GM18867 (cell line): Measurements from ENCODE around the gene HSPE1.
"Not testable (repeated sequence)": the region's sequence is repeated elsewhere in the genome, so short reads cannot be mapped to it uniquely, and the experiment has no call there.

ENCODE experiments used
- ATAC-seq: cut with Tn5 transposase; IDR thresholded peaks from one replicate; pipeline ENCODE4 v1.9.1; 2021; ENCODE audit warnings: mild to moderate bottlenecking, moderate library complexity; ENCODE audit not compliant: unreplicated experiment

Gene HSPE1

DNA sequence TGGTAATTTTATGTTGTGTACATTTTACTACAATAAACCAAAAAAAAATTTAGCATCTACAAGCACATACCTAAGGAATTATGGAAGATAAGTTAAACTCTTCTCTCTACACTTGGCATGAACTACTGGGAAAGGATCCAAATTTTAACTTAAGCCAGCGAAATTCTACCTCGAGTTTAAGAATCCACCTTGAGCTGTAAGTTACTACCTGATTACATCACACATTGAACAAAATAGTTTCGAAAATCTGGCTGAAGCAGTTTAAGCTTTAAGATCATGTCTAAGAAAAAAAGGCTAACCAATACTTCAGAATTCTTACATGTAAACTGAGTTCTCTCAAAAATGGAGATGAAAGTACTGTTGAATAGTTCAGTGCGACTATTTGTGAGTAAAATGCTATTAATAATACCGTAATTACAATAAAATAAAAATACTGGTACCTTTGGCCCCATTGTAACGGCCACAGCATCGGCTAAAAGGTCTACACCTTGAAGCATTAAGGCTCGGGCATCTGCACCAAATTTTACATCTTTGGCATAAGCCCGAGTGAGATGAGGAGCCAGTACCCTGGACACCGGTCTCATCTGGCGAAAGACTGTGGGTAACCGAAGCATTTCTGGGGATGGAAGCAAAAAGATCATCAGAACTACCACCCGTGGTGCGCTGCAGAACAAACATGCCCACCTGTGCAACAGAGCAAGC is 1.8 kb upstream of the HSPE1 start:
- no peak for ATAC-seq

DNA sequence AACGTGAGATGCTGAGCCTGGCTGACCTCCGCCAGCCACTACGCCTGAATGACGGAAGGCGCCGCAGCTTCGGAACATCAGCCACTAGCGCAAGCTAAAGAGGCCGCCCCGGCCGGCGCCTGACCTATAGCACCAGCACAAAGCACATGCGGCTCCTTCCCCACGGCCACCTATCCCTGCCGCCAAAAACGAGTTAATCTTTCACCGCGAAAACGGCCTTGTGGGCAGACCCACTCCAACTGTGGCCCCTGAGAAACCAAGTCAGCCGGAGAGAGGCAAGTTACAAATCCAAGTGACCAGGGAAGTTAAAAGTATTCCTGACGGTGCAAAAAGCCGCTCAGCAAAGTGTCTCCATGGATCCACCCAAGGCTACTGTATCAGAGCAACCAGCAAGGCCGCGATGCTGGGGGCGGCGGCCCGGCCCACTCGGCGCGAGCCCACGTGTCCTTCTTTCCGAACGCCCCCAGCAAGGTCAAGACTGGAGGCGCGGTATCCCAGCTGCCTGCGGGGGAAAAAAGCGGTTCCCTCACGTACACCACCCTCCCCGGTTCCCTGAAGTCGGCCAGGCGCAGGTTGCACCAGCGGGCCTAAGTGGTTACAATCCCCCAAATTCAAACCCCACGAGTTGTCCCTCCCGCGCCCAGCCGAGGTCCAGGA is 1.1 kb upstream of the HSPE1 start:
- ATAC-seq: peak; percentile 24

DNA sequence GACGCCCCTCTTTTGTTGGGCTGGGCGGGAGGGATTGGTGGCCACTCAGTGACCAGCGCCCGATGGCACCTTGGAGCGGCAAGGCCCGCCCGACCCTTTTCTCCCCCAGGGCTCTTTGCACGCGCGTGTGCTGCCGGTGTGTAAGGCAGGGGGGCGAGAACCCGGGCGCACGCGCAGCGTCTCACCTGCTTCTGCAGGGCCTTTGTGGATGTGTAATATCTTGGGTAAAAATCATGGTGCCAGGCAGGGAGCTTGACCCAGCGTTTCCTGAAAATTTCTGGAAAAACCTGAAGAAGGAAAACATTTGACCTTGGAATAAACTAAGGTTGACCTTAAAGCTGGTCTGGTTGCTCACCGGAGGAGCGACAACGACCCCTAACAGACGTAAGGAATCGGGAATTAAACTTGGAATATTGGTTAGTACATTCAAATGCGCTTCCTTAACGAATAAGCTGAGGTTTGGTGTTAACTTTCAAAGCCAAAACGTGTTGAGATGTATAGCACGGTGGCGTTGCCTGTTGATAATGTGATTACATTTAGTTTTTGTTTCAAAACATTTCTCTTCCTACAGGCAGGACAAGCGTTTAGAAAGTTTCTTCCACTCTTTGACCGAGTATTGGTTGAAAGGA is 438 bp downstream of the HSPE1 start:
- peak; percentile 7 for ATAC-seq

DNA sequence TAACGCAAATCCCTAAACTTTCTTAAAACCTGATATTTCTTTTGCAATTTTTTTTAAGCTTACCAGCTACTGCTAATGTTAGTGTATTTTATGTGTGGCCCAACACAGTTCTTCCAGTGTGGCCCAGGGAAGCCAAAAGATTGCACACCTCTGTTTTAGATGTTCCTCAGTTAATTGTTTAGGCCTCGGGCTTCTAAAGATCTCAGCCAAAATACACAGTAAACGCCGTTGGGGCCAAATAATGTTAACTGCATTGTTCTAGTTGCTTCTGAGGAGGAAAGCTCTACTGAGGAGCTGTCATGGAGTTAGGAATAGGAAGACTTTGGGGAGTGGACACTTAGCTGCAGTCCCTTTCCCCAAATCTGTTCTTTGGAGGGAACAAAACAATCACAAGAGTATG is 2.0 kb downstream of the HSPE1 start:
- no peak for ATAC-seq

DNA sequence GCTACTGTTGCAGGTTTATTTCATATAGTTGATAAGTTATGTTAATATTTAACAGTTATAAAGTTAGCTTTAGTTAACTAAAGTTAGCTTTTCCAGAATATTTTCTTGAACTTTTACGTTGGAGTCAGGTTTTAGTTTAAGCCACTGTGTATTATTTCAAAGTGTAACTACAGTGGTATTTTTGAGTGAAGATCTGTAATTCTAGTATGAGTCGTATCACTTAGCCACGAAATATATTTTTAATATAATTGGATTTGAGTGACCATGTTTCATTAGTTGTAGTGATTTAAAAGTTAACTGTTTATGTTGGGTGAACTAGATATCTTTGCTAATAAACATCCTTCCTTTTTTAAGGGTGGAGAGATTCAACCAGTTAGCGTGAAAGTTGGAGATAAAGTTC is 2.5 kb downstream of the HSPE1 start:
- no peak for ATAC-seq

DNA sequence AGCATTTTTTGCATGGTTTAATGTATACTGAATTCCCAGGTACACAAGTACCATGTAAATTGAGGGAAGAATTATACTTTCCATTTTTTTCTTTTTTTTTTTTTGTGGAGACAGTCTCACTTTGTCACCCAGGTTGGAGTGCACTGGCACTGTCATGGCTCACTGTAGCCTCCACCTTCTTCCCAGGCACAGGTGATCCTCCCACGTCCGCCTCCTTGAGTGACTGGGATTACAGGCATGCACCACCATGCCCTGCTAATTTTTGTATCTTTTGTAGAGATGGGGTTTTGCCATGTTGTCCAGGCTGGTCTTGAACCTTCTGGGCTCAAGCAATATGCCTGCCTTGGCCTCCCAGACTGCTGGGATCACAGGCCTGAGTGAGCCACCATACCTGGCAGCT is 3.8 kb downstream of the HSPE1 start:
- ATAC-seq: no peak

DNA sequence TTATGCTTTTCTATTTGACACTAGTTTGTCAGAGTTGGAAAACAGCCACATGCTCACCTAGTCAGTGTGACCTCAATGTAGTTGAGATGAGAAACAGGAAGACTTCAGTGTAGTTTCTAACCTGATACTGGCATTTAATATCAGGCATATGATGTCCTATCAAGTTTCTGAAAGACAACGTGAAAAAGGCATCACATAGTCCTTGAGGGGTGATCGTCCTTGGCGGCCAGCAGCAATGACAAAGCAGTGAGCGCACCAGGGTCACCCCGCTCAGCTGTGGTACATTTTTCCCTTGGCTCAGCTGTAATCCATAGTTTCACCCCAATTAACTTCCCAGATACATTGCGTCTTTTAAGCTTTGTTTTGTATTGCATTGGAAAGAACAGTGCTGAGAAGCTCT is 4.3 kb downstream of the HSPE1 start:
- no peak for ATAC-seq

DNA sequence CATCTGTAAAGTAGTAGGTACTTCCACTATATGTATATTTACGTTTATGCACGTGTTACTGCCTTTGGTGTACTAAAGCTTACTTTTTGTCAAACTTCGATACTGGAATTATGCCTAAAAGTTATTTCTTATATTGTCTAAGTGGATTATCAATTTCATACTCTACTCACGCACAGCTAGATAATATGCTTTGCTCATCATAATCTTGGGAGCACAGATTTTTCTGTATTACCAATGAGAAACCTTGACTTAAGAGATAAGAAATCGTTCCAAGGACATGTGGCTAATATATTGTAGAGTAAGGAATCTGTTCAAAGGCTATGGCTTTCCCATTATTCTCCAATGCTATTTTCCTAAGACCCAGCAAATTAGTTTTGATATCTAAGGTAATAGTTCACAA is 6.5 kb downstream of the HSPE1 start:
- ATAC-seq: no peak

DNA sequence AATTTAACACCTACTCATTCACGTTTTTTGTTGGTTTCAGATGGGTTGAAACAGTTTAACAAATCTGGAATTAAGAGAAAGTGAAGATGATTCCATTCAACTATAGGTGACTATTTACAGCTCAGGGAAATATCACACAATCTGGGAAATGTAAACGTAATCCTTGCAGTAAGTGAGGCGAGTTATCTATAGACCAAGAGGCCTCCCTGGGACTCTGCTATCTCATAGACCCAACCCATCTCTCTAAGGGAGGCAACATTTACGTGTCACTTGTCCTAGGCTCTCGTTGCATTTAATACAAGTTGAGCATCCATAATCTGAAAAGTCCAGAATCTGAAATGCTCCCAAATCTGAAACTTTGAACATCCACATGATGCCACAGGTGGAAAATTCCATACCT is 13.7 kb downstream of the HSPE1 start:
- ATAC-seq: no peak

DNA sequence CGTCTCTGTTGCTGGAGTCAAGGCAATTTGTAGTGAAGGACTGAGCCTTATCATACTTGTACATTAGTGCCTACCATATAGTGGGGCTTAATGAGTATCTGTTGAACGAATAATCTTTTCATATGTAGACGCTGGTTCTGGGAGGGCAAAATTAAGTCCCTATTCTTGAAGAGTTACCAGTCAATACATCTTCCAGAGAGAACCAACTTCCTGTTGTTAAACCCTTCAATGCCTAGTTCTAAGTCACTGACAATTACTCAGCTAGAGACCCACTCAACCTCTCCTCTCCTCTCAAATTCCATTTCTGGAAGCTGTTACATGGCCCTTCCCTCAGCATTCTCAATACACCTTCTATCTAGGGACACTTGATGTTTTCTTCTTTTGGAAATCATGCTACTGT is 14.6 kb downstream of the HSPE1 start:
- ATAC-seq: no peak

DNA sequence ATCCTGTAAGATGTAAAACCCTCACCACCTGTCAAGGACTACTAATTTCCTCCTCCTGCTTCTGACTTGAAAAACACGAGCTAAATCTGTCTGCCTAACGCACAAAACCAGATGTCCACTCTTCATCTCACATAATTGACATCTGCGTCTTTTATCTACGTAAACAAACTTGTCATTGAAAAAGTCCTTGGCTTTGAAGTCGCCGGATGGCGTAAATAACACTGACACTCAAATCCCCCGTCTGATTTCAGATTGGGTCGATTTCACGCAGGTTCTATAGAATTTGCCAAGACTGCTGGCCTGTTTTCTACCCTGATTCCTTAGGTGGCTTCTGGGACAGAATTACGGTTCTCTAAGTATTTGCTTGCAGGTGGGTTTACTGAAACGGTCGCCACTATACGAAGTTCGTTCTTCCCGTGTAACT is 15.1 kb downstream of the HSPE1 start:
- ATAC-seq: peak; percentile 3

DNA sequence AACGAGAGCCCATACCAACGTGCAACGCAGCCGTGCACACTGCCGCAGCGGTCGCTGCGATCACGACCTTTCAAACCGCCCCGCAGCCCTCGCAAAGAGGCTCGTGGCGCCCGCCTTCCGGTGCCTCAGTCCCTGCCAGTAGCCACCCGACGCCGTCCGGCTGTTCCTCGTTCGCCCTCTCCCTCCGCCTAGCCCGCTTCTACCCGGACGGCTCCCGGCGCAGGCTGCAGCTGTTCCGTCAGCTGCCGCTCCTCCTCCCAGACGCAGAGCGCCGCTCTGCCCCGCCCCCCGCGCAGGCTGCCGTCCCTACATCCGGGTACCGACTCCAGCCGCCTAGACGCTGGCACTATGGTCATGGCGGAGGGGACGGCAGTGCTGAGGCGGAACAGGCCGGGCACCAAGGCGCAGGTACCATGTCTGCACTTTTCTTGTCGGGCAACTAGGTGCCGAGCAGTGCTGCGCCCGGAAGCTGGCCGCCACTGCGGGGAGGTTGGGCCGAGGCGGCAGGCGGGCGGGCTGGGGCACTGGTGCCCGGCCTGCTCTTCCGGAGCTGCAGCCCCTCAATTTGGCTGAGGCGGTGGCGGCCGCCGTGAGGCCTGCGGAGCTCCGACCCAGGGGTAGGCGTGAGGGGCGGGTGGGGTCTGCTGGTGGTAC is 15.7 kb downstream of the HSPE1 start, which contains the start of gene MOB4:
Gene MOB4, plus strand, starts transcription at position 328 of the 654 bp plus-strand sequence. Its CDS starts 21 bp downstream, at position 349.
- peak; percentile 96 for ATAC-seq

DNA sequence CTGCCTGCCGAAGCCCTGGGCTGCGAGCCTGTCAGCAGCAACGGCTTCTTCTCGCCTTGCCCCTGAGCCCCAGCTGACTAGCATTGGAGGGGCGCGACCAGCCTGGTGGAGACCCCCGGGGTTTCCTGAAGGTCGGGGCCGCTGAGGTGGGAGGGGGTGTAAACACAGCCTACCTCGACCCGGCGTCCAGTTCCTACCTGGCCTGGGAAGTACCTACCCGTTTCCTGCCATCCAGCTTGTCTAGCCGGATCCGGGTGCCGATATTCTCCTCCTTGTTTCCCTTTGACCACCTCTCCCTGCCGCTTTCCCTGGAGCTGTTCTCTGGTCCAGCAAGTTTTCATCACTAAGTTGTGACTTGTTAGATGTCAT is 16.2 kb downstream of the HSPE1 start:
- peak; percentile 6 for ATAC-seq

DNA sequence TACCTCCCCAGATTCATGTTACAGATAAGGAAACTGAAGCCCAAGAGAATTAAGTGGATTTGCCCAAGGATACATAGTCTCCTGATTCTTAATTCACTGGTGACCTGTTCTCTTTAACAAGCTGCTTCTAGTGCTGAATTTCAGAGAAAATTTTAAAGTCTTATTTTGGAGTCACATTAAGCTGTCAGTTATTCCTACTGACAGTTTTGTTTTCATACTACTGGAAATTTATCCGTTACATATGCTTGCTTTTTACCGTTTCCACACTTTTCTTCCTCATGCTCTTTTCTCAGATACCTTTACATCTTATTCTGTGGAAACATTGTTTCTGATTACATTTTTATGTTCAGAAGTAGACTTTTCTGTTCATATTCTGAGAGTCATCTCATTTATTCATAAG is 17.0 kb downstream of the HSPE1 start:
- no peak for ATAC-seq

DNA sequence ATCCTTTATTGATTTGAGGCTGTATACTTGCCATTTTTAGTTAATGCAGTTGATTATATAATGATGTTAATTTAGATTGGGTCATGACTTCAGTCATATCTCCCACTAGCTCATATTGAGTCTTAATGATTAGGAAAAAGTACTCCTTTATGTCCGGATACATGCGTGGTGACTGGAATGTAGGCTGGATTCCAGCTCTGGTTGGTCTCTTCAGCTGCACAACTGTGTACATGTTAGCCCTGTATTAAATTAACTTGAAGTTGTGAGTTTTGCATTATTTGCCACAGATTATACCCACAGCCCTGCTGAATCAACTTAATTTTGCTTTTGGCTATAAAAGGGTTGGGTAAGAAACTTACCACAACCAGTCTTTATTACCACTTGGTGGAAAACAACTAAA is 38.2 kb downstream of the HSPE1 start:
- ATAC-seq: no peak

DNA sequence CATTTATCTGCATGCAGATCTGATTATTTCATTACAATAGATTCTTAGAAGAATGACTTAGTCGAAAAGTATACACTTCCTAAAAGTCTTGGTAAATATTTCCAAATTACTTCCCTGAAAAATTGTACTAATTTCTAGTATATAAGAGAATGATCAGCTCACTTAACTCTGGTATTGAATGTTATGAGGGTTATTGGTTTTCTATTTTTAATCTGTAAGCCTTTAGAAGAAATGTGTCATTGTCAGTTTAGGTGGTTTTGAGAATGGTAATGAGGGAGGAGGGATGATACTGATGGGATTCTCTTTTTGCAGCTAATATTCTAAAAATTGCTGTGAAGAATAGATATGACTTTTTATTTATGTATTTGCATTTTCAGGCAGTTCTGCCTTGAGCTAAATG is 39.6 kb downstream of the HSPE1 start:
- ATAC-seq: no peak

DNA sequence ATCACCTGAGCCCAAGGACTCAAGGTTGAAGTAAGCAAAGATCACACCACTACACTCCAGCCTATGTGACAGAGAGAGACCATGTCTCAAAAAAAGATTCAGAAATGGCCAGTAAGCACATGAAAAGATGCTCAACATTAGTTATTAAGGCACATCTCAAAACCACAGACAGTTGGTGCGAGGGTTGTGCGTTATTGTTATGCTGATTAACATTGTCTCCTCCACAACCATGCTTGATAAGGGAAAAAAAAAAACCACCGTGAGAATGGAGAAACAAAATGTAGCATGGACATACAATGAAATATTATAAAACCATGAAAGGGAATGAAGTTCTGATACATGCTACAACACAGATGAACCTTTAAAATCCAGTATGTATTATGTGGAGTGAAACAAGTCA is 43.0 kb downstream of the HSPE1 start:
- no peak for ATAC-seq

DNA sequence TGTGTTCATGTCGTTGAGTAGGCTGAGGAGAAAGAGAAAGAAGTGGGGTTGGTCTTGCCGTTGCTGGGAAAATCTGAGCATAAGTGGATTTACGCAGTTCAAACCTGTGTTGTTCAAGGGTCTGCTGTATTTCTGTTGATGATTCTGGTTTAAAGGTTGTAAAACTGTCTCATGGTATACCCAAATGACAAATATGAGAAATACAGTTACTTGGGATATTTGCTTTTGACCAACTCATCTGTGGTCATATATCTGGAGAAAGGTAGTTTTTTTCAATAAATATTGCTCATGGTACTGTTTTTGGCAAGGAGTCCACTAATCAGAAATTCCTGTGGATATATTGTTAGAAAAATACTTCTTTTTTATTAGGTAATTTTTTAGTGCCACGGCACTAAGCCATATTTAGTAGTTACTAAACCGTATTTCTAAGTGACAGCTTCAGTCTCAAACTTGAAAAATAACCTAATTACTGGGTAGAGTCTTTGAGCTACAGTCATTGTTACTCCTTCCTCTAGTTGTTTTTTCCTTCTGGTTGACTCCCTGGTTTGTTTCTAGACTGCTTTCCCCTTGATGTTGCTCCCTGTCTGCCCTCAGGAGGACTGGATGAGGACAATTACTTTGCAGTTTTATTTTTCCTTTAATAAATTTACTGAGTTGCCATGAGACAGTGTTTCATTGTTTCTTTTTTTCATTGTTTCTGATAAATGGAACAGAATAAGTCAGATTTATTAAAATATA is 47.2 kb downstream of the HSPE1 start:
- no peak for ATAC-seq

DNA sequence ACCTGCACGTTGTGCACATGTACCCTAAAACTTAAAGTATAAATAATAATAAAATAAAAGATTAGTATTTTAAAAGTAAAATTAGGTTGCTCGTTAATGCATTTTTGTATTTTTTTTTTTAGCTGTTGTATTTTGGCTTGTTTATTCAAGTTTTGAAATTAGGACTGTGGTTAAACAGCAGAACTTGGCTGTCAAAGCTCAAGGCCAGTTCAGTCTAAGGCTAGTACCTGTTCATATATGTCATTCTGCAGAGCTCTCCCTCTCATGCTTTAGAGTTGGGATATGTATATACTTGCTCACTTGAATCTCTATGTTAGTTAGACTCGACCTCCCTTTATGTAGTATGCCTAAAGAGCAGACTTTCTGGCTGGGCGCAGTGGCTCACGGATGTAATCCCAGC is 48.4 kb downstream of the HSPE1 start:
- no peak for ATAC-seq

DNA sequence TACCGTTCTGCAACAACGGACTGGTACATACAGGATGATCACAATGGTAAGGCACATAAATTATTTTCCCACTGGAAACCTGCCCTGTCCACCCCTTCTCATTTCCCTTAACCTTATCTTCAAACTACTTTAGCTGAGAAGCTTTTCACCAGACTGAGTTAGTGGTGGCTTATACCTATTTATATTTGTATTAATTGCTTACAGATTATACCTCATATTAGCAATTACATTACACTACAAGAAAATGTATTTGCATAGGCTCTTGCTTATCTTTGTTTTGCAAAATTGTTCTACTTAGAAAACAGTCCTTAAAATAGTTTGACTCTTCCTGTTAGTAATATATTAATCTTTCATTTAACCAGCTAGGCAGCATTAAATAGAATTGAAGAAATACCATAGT is 51.1 kb downstream of the HSPE1 start:
- ATAC-seq: not testable (repeated sequence)
